Stimulated activated CD4-positive, alpha-beta T cell treated with anti-CD3 and anti-CD28 coated beads, Interleukin-2, amount 100 ng/mL, for 24 hours (primary cell): ENCODE measurements around the gene ARRB1.
"Not testable (repeated sequence)": the region's sequence is repeated elsewhere in the genome, so short reads cannot be mapped to it uniquely, and the experiment has no call there.

Experiments
- DNase-seq, 2 donors: peaks; one replicate each; pipeline ENCODE4 v3.0.0-alpha.2; 2020

The ARRB1 gene

DNA sequence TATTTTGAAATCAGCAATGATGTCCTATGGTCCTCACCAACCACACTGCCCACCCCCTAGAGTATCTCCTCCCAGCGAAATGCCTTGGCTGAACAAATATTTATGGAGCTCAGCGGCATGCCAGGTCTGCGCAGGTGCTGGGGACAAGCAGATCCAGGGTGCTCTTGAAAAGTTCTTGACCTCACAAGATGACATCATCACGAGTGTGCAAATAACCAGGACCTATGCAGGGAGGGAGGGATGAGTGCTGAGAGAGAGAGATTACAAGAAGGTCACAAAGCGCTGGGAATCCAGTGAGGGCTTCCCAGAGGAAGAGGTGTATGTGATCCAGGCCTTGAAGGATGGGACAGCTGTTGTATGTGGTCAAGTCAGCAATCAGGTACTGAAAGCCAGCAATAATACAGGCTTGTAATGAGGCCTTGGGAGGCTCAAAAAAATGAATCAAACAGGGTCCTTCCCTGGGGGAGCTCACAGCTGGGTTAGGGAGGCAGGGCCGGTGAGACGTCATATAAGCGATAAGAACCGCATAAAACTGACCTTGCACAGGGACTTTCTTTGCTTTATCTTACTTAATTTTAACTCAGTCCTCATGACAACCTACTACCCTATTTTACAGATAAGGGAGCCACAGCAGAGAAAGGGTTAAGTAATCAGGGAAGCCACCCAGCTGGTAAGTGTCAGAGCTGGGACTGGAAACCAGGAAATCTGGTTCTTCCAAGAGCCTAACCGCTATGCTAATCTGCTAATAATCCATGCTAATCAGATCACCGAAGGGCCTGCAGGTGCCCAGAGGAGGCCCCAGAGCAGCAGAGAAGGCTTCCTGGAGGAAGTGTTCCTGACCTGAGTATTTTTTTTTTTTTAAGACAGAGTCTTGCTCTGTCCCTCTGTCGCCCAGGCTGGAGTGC is 8.2 kb downstream of the ARRB1 start:
- DNase-seq = no peak

GRCh38 chr11:75342231-75342918 is 9.1 kb downstream of the ARRB1 start:
- no peak for DNase-seq

- no peak for DNase-seq
Observed at GRCh38 chr11:75341612-75342011, 9.8 kb downstream of the ARRB1 start.

DNA sequence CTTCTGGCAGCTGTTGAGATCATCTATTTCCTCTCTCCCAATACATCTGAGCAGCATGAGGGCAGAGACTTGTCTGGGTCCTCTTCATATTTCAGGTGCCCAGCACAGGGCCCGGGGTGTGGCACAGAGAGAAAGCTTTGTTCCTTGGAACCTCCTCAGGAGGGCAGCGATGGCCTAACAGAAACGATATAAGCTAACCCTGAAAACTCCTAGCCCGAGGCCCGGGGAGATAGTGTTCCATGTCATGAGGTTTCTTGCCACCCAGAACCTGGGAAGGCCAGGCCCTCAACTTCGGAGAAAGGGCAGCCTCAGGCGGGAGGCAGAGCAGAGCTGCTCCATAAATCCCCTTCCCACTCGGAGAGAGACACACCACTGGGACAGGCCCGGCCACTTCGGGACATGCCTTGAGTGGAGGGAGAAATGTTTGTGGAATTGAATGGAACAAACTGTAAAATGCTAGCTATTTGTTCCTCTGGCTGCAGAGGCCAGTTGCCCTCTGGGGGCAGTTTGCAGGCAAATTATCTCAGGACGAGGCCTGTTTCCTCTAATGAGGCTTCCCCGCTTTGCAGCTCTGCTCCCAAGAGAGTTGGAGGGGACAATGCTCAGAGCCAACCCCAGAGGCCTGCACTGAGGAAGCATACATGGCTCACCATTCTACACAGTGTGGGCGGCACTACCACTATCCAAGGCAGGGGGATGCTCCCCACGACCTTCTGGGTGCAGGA is 11.6 kb downstream of the ARRB1 start:
- peak in 1 of 2 donors; percentile 10 for DNase-seq

GRCh38 chr11:75338516-75339208 is 12.8 kb downstream of the ARRB1 start:
- peak; percentile 30 to 33 for DNase-seq

- no peak for DNase-seq
Observed at GRCh38 chr11:75337195-75337654, 14.2 kb downstream of the ARRB1 start.

GRCh38 chr11:75334976-75335375 is 16.5 kb downstream of the ARRB1 start:
- DNase-seq = no peak

DNA sequence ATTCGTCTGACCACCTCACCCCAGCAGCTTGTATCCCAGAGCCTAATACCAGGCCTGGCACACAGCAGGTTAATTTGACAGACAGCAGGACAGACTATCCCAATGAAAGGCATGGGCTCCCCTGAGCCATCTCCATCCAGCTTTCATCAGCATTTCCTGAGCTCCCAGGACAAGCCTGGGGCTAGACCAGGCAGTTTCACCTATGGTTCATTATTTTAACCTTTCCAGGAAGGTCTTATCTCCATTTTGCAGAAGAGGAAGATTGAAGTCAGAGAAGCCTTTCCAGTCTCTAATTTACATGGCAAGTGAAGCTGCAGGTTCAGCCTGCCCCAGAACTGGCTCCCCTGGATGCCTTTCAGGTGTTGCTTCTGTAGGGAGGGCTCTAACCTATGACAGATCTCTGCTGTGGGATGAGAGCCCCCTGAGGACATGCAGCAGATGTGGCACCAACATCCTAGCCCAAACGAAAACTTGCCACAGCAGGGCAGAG is 17.0 kb downstream of the ARRB1 start:
- DNase-seq = no peak

GRCh38 chr11:75333807-75334140 is 17.7 kb downstream of the ARRB1 start:
- no peak for DNase-seq

DNA sequence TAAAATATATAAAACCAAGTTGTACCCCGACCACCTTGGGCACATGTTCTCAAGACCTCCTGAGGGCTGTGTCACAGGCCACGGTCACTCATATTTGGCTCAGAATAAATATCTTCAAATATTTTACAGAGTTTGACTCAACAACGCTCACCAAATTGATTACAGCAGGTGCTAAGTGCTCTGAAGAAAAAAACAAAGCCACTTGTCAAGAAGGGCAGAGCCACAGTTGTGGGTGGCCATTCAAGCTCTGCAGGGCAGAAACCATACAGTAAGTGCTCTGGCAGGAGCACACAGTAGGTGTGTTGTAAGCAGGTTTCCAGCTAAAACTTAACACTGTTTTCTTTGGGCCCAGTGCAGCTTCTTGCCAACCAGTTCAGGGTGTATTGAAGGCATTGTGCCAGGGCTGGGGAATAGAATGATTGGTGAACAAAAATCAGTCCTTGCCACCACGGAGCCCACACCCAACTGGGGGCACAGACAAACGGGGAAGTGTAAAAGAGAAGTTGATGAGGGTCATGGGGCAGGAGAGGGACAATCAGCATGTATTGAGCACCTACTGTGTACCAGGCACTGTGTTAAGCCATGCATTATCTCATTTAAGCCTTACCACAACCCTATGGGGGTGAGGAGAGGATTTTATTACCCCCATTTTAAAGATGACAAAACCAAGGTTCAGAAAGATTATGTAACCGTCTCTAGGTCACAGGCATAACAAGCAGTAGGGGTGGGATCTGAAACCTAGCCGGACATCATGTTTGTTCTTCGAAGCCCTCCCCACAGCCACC is 18.2 kb downstream of the ARRB1 start:
- no peak for DNase-seq

DNA sequence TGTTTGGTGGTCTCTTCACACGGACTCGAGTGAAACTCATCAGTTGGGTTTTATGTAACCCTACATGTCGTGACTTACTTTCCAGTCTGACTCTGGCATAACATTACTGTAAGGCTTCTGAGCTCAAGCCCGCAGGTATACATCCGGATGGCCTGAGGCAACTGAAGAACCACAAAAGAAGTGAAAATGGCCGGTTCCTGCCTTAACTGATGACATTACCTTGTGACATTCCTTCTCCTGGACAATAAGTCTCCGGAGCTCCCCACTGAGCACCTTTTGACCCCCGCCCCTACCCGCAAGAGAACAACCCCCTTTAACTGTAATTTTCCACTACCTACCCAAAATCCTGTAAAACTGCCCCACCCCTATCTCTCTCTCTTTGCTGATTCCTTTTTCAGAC is 19.7 kb downstream of the ARRB1 start:
- DNase-seq = not testable (repeated sequence)

DNA sequence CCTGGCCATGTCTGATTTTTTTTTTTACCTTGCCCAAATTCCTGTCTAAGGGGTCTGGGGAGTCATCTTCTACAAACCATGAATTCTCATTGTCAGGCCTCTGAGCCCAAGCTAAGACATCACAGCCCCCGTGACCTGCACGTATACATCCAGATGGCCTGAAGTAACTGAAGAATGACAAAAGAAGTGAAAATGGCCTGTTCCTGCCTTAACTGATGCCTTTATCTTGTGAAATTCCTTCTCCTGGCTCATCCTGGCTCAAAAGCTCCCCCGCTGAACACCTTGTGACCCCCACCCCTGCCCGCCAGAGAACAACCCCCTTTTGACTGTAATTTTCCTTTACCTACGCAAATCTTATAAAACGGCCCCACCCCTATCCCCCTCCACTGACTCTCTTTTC is 20.2 kb downstream of the ARRB1 start:
- not testable (repeated sequence) for DNase-seq

- DNase-seq = not testable (repeated sequence)
Observed at GRCh38 chr11:75330886-75331285, 20.6 kb downstream of the ARRB1 start.

GRCh38 chr11:75330291-75330690 is 21.2 kb downstream of the ARRB1 start:
- no peak for DNase-seq

DNA sequence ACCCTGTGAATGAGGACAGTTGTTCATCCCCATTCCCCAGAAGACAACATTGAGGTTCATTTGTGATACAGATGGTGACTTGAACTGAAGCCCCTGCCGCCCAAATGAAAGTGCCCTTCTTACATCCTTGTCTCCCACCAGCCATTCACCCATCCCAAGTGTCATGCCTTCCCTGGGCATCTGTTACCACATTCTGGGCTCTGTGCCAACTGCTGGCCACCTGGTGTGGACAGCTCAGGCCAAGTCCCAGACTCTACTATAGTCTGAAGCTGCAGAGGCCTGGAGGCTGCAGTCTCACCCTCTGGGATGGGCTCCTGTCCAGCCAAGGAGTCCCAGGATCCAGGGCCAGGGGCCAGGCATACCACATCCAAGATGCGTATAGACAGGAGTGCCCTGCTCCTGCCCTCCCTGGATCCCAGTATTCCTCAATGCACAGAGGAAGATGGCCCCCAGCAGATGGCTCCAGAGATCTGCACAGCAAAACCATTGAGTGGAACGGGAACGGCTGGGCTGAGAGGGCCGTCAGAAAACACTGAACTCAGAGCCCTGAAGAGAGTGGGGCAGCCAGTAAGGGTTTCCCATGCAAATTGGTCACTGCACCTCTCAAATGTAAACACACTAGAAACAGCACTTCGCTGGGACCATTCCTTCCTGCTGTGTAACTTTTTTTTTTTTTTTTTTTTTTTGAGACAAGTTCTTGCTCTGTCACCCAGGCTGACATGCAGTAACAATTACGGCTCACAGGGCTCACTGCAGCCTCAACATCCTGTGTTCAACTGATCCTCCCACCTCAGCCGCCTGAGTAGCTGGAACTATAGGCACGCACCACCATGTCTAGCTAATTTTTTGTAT is 22.8 kb downstream of the ARRB1 start:
- DNase-seq = peak; percentile 38 to 50

GRCh38 chr11:75326439-75326810 is 25.0 kb downstream of the ARRB1 start:
- DNase-seq = peak; percentile 29 to 49

DNA sequence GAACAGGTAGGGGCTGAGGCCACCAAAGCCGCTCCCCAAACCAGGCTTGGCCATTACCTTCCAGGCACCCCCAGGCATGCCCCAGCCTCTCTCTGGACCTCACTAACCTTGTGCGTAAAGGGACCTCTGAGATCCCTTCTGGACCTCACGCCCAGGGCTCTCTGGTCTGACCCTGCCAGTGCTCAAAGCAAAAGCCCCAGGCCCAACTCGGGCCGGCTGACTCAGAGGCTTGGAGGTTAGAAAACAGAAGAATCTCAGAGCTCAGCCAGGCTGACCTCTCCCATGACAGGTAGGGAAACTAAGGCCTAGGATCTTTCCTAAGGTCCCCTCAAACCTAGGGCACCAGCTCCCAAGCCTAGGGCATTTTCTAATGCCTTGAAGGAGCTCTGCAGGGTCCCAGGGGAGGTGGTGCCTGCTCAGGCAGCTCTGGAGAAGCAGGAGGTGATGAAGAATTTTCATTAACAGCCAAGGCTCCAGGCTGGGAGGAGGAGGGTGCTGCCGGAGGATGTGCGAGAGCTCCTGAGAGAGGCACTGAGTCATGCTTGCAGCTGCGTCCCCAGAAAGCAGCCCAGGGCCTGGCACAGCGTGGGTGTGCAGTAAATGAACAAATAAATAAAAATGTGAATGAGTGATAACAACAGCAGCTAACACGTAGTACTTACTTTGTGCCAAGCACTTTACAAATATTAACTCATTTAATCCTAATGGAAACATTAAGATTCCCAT is 25.6 kb downstream of the ARRB1 start:
- peak; percentile 68 to 72 for DNase-seq

DNA sequence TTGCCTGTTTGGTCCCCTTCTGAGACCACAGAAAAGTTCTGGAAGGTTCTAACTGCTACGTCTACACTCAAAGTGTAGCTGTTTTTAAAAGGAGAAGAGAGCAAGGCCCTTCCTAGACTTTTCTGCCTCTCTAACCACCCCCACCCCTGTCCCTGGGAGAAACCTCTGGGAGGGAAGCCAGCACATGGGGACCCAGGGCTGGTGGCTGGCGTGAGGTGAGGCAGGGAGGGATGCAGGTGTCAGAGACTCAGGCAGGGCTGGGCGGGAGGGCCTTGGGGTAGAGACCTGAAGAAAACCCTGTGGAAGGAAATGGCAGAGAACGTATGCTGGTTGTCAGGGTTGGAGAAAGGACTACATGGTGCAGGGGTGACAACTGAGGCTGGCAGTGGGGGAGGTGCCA is 26.7 kb downstream of the ARRB1 start:
- DNase-seq = no peak

- no peak for DNase-seq
Observed at GRCh38 chr11:75324189-75324588, 27.3 kb downstream of the ARRB1 start.

DNA sequence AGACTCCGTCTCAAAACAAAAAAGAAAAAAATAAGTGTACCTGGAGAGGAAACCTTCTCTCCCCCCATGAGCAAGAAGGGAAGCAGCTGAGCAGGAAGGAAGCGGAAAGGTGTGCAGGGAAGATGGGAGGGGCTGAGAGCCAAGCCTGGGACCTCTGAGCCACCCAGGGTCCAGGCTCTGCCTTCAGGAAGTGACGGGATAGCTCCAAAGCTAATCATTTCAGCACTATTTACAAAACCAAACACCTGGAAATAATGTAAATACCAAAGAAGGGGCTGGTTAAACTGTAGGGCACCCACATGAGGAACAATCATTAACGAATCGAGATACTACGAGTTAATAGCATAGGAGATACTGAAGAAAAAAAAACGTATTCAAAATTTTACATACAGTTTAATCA is 27.9 kb downstream of the ARRB1 start:
- DNase-seq = no peak
